Naive B cell (primary cell): ENCODE results near the gene TEX9. TPM values are rescaled to one million over a fixed set of nuclear protein-coding genes. Genes with fewer than 3 reads are reported as not detected.
A peak's percentile ranks its signal among the peaks of the same experiment; 100 is the strongest.
"Not testable (repeated sequence)": the region's sequence is repeated elsewhere in the genome, so short reads cannot be mapped to it uniquely, and the experiment has no call there.

Experiments used
- ATAC-seq, 2 donors: fragments of 150-1000 bp; cut with Tn5 transposase; 2 replicates each; pipeline ENCODE4 v1.10.0; 2021; ENCODE audit warnings: low read depth in 2 of 2, mild to moderate bottlenecking in 2 of 2, moderate library complexity in 2 of 2
- DNase-seq: peaks from one replicate; pipeline ENCODE4 v3.0.0; 2022
- H3K27ac Mint-ChIP-seq, 6 donors: one replicate each; pipeline ENCODE4 v1.8.0; 2020 to 2022; ENCODE audit warnings: mild to moderate bottlenecking in 6 of 6, mixed read lengths in 6 of 6, moderate library complexity in 5 of 6, inconsistent platforms in 2 of 6
- H3K27me3 Mint-ChIP-seq, 3 donors: one replicate each; pipeline ENCODE4 v1.8.0; 2021 to 2022; ENCODE audit warnings: mixed read lengths in 3 of 3, mild to moderate bottlenecking in 1 of 3
- H3K36me3 Mint-ChIP-seq, 2 donors: one replicate each; pipeline ENCODE4 v1.8.0; 2020 to 2022; ENCODE audit warnings: mixed read lengths in 2 of 2, inconsistent platforms in 1 of 2, mild to moderate bottlenecking in 1 of 2
- H3K4me1 Mint-ChIP-seq, 3 donors: one replicate each; pipeline ENCODE4 v1.8.0; 2020 to 2022; ENCODE audit warnings: mixed read lengths in 3 of 3, inconsistent platforms in 1 of 3, mild to moderate bottlenecking in 1 of 3, moderate library complexity in 1 of 3
- H3K4me3 Mint-ChIP-seq, 8 donors: one replicate each; pipeline ENCODE4 v1.8.0; 2020 to 2022; ENCODE audit warnings: mild to moderate bottlenecking in 8 of 8, mixed read lengths in 8 of 8, moderate library complexity in 8 of 8, inconsistent platforms in 2 of 8
- H3K9me3 Mint-ChIP-seq, 7 donors: one replicate each; pipeline ENCODE4 v1.8.0; 2020 to 2022; ENCODE audit warnings: mixed read lengths in 7 of 7, mild to moderate bottlenecking in 5 of 7, inconsistent platforms in 2 of 7, moderate library complexity in 1 of 7
- polyA plus RNA-seq, 6 donors: library from polyadenylated mRNA; unstranded; fragments of 300-500 nt; fragmentation: Illumina TruSeq; gene quantifications; one replicate each; pipeline ENCODE4 v1.2.3, GENCODE V29; 2021; ENCODE audit warnings: low read depth in 6 of 6

Gene TEX9
- polyA plus RNA-seq, 6 donors from 2014 or later: 0.48 to 1.5 (median 0.55) TPM; not detected in 1

DNA sequence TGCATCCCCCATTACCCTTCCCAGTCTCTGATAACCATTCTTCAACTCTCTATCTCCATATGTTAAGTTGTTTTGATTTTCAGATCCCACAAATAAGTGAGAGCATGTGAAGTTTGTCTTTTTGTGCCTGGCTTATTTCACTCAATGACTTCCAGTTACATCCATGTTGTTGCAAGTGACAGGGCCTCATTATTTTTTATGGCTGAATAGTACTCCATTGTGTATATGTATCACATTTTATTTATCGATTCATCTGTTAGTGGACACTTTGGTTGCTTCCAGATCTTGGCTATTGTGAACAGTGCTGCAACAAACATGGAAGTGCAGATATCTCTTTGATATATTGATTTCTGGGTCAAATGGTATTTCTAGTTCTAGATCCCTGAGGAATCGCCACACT lies 9.5 kb downstream of the TEX9 start:
- not testable (repeated sequence) for ATAC-seq, H3K4me3 Mint-ChIP-seq, H3K27me3 Mint-ChIP-seq, H3K4me1 Mint-ChIP-seq, H3K27ac Mint-ChIP-seq, DNase-seq
- H3K36me3 Mint-ChIP-seq: peaks cover 0 to 16% of the 10 kb centered on the region in 2 donors
- H3K9me3 Mint-ChIP-seq: peaks cover 7 to 32% (median 18%) of the 10 kb centered on the region in 7 donors

DNA sequence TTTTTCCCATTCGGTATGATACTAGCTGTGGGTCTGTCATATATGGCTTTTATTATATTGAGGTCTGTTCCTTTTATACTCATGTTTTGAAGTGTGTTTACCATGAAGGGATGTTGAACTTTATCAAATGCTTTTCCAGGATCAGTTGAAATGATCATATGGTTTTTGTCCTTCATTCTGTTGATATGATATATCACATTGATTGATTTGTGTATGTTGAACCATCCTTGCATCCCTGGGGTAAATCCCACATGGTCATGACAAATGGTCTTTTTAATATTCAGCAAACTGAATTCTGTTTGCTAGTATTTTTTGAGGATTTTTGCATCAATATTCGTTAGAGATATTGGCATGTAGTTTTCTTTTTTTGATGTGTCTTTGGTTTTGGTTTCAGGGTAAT lies 12.6 kb downstream of the TEX9 start:
- Mint-ChIP-seq H3K36me3 (peaks cover 13 to 33% of the 10 kb centered on the region in 2 donors), H3K9me3 (peaks cover 14 to 49% (median 29%) of the 10 kb centered on the region in 7 donors)
- H3K27me3 Mint-ChIP-seq, H3K27ac Mint-ChIP-seq, ATAC-seq, H3K4me1 Mint-ChIP-seq, H3K4me3 Mint-ChIP-seq, DNase-seq: not testable (repeated sequence)

DNA sequence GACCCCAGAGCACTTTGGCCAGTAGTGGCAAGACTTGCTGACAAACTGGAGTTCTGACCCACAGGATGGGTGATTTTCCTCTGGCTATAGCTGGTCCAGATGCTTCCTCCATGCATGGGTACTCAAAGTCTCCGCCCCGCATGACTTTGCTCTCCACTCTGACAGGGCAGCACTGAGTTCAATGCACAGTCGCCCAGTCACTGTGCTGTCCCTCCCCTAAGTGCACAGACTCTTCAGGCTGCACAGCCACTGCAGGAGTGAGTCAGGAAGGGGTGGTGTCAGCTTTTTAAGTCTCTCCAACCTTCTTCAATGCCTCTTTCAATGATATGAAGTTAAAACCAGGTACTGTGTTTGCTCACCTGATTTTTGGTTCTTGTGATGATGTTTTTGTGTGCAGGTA lies 17.8 kb downstream of the TEX9 start:
- peaks cover 14 to 37% (median 22%) of the 10 kb centered on the region in 7 donors for H3K9me3 Mint-ChIP-seq
- peaks cover 0 to 7% (median 0%) of the 10 kb centered on the region in 3 donors for H3K27me3 Mint-ChIP-seq
- H3K27ac Mint-ChIP-seq: no peak overlapping the region
- no peaks in the 10 kb centered on the region for H3K4me1 Mint-ChIP-seq
- DNase-seq (no peak), ATAC-seq (no peak)
- no peak overlapping the region for H3K4me3 Mint-ChIP-seq
- H3K36me3 Mint-ChIP-seq: peaks cover 13 to 30% of the 10 kb centered on the region in 2 donors

DNA sequence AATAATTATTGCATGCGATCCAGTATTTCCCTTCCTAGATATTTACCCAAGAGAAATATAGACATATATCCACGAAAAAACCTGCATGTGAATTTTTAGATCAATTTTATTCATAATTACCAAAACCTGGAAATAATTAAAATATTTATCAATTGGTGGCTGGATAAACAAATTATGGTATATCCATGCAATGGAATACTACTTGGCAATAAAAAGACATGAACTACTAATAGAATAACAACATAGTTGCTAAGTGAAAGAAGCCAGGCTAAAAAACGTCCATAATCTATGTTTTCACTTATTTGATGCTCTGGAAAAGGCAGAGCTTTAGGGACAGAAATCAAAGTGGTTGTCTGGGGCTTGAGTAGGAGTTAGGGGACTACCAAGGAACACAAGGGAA lies 20.7 kb downstream of the TEX9 start:
- peaks cover 1 to 10% (median 3%) of the 10 kb centered on the region in 7 donors for H3K9me3 Mint-ChIP-seq
- peaks cover 0 to under 1% (median 0%) of the 10 kb centered on the region in 3 donors for H3K27me3 Mint-ChIP-seq
- no peak overlapping the region for H3K4me3 Mint-ChIP-seq
- no peaks in the 10 kb centered on the region for H3K4me1 Mint-ChIP-seq
- DNase-seq (no peak), ATAC-seq (no peak)
- peaks cover 4% of the 10 kb centered on the region in 2 donors for H3K36me3 Mint-ChIP-seq
- no peak overlapping the region for H3K27ac Mint-ChIP-seq

DNA sequence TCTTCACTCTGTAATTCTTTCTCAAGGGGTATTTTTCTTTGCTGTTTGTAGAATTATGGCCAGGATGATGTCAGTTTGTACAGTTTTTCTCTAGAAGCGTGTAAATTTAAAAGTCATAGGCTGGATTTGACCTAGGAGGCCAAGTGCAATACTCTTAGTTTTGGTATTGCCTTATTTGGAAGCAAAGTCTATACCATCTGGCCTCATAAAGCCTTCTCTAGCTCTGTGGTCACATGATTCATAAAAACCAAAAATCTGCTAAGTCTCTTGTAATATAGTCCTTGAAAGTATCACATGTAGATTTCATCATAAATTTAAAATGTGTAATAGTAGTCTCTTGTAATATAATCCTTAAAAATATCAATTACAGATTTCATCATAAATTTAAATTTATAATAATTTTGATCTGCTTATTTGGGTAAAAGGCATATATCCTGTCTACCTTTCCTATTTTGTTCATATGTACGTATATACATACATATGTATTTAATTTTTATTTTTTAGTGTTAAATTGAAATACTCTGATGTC lies 25.6 kb downstream of the TEX9 start:
- no peaks in the 10 kb centered on the region for H3K4me1 Mint-ChIP-seq
- DNase-seq (no peak), ATAC-seq (no peak)
- H3K4me3 Mint-ChIP-seq: no peak overlapping the region
- peaks cover 0 to 3% (median 0%) of the 10 kb centered on the region in 7 donors for H3K9me3 Mint-ChIP-seq
- H3K27me3 Mint-ChIP-seq: no peaks in the 10 kb centered on the region
- H3K36me3 Mint-ChIP-seq: peaks cover 0 to 4% of the 10 kb centered on the region in 2 donors
- H3K27ac Mint-ChIP-seq: peak overlapping the region in 1 of 6 donors; percentile 4

DNA sequence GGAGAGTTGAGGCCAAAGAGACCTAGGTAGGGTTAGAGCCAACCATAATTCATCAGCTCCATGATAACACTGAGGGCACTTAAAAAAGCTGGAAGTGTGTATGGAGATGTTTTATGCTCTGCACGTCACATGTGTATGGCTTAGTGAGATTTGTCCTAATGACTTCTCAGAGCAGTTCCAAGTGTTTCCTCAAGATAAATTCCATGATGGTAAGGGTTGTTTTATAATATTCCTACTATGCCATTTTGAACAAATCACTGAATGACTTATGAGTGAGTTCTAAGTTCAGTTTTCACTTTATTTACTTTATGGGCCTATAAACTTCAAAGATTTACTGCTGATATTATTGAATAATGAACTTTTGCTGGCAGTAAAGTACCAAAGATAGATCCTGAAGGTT lies 28.1 kb downstream of the TEX9 start:
- Mint-ChIP-seq H3K27me3 (no peaks in the 10 kb centered on the region), H3K9me3 (peaks cover 0 to 7% (median 5%) of the 10 kb centered on the region in 7 donors), H3K4me1 (no peaks in the 10 kb centered on the region), H3K36me3 (peaks cover 4 to 11% of the 10 kb centered on the region in 2 donors), H3K27ac (no peak overlapping the region), H3K4me3 (no peak overlapping the region)
- DNase-seq: no peak
- ATAC-seq: no peak

DNA sequence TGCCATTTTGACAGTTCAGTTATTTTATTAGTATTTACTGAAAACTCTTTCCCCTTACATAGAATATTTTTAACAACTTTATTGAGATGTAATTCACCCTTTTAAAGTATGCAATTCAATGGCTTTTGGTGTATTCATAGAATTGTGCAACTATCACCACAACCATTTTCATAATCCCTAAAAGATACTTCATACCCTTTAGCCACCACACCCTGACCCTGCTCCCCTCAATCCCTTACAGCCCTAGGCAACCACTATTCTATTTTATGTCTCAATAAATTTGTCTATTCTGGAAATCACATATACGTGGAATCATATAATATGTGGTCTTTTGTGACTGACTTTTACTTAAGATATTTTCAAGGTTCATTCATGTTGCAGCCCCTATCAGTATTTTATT lies 29.7 kb downstream of the TEX9 start:
- Mint-ChIP-seq H3K36me3 (peaks cover 4 to 11% of the 10 kb centered on the region in 2 donors), H3K4me3 (no peak overlapping the region)

DNA sequence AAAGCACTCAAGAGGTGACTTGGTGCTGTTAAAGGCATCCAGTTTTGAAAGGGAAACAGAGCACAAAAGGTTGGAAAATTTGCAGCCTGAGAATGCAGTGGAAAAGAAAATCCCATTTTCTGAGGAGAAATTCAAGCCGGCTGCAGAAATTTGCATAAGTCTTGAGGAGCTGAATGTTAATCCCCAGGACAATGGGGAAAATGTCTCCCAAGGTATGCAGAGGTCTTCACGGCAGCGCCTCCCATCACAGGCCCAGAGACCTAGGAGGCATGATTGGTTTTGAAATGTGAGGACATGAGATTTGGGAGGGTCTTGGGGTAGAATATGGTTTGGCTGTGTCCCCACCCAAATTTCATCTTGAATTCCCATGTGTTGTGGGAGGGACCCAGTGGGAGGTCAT lies 32.1 kb downstream of the TEX9 start:
- H3K4me3 Mint-ChIP-seq, H3K4me1 Mint-ChIP-seq, ATAC-seq, H3K27ac Mint-ChIP-seq, DNase-seq, H3K27me3 Mint-ChIP-seq, H3K9me3 Mint-ChIP-seq: not testable (repeated sequence)
- peaks cover 4 to 11% of the 10 kb centered on the region in 2 donors for H3K36me3 Mint-ChIP-seq

More for the DNA sequence above, 29.7 kb downstream of the TEX9 start:
- no peaks in the 10 kb centered on the region for H3K4me1 Mint-ChIP-seq
- DNase-seq (no peak), ATAC-seq (no peak)
- no peaks in the 10 kb centered on the region for H3K27me3 Mint-ChIP-seq
- peaks cover 0 to 8% (median 5%) of the 10 kb centered on the region in 7 donors for H3K9me3 Mint-ChIP-seq
- H3K27ac Mint-ChIP-seq: no peak overlapping the region

DNA sequence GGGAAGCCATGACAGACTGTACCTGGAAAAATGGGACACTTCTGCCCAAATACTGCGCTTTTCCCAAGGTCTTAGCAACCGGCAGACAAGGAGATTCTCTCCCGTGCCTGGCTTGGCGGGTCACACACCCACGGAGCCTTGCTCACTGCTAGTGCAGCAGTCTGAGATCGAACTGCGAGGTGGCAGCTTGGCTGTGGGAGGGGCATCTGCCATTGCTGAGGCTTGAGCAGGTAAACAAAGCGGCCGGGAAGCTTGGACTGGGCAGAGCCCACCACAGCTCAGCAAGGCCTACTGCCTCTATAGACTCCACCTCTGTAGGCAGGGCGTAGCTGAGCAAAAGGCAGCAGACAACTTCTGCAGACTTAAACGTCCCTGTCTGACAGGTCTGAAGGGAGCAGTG lies 34.0 kb downstream of the TEX9 start:
- not testable (repeated sequence) for ATAC-seq, H3K27ac Mint-ChIP-seq, H3K4me3 Mint-ChIP-seq, H3K27me3 Mint-ChIP-seq, DNase-seq, H3K4me1 Mint-ChIP-seq
- peaks cover 4 to 11% of the 10 kb centered on the region in 2 donors for H3K36me3 Mint-ChIP-seq
- peaks cover 0 to 15% (median 5%) of the 10 kb centered on the region in 7 donors for H3K9me3 Mint-ChIP-seq

DNA sequence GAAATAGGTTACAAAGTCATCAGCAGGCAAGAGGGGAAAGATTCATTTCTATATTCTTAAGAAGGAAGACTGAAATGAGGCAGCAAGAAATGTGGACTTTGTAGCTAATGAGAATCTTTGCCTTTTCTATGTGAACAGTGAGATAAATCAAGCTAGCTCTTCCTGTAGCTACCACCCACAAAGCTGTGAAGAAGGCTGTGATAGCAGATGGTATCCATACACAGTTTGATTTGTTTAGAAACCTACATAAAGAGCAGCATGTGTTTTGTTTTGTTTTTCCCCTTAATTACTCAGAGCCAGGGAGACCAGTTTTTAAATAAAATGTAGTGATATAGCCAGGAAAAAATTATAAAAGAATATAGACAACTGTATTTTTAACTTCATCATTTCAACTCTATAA lies 45.5 kb downstream of the TEX9 start:
- ATAC-seq: no peak
- Mint-ChIP-seq H3K27me3 (no peaks in the 10 kb centered on the region), H3K27ac (peak overlapping the region in 1 of 6 donors; percentile 67), H3K36me3 (no peaks in the 10 kb centered on the region), H3K4me3 (no peak overlapping the region), H3K4me1 (no peaks in the 10 kb centered on the region), H3K9me3 (peaks cover 0 to 7% (median 0%) of the 10 kb centered on the region in 7 donors)
- no peak for DNase-seq

DNA sequence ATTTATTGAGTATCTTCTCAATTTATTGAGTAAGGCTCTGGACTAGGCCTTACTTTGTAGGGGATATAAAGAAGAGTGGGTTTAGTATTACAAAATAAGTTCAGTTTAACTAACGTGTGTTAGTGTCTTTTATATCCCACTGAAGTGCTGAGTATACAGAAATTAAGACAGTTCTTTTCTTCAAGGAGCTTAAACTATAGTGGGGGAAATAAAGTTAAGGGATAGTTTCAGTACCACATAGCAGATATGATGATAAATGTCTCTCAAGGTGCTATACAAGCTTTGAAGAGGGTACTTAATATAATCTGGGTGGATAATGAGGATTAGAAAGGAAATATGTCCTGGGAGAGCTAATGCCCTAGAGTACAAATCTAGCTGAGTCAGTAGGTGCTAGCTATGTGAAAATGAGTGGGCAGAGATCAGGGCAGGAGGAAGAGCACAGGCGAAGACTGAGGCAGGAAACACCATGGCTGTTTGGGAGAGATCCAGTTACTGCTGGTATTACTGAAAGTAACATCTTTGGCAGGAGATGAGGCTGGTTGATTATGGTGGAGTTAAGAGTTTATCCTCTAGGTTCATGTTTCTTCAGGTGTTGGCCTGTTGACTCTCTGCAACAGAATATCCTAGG lies 46.0 kb downstream of the TEX9 start:
- ATAC-seq: no peak
- DNase-seq: no peak
- H3K4me3 Mint-ChIP-seq: no peak overlapping the region
- H3K27ac Mint-ChIP-seq: no peak overlapping the region
- peaks cover 0 to 7% (median 0%) of the 10 kb centered on the region in 7 donors for H3K9me3 Mint-ChIP-seq
- no peaks in the 10 kb centered on the region for H3K4me1 Mint-ChIP-seq
- no peaks in the 10 kb centered on the region for H3K27me3 Mint-ChIP-seq
- H3K36me3 Mint-ChIP-seq: no peaks in the 10 kb centered on the region

DNA sequence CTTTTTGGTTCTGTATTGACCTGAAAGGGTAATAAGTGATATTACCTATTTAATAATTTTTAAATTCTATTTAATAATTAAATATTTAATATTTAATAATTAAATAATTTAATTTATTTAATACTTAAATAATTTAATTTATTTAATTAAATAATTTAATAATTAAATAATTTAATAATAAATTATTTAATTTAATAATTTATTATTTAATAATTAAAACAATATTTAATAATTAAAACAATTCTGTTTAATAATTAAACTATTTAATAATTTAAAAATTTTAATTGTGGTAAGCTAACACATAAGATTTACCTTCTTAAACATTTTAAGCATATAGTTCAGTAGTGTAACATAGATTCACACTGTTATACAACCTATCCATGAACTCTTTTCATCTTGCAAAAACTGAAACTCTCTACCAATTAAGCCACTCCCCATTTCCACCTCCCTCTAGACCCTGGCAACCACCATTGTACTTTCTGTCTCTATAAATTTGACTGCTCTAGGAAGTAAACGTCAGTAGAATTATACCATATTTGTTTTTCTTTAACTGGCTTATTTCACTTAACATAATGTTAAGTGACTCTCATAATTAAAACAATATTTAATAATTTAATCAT lies 48.0 kb downstream of the TEX9 start:
- DNase-seq, H3K4me1 Mint-ChIP-seq, H3K27ac Mint-ChIP-seq, H3K4me3 Mint-ChIP-seq, H3K9me3 Mint-ChIP-seq, ATAC-seq, H3K36me3 Mint-ChIP-seq, H3K27me3 Mint-ChIP-seq: not testable (repeated sequence)

DNA sequence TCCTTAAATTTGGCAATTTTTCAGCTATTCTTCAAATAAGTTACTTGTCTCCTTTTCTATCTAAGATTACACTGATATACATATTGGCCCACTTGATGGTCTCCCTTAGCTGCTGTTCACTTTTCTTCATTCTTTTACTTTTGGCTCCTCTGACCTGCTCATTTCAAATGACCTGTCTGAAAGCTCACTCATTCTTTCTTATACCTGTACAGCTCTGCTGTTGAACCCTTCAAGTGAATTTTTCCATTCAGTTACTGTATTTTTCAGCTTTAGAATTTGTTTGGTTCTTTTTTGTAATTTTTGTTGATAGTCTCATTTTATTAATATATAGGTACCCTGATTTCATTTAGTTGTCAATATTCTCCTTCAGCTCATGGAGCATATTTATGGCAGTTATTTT lies 60.0 kb downstream of the TEX9 start:
- H3K4me1 Mint-ChIP-seq: no peaks in the 10 kb centered on the region
- peaks cover 3 to 24% (median 9%) of the 10 kb centered on the region in 7 donors for H3K9me3 Mint-ChIP-seq
- no peak overlapping the region for H3K27ac Mint-ChIP-seq
- H3K4me3 Mint-ChIP-seq: no peak overlapping the region
- no peak for ATAC-seq
- peaks cover 5 to 16% of the 10 kb centered on the region in 2 donors for H3K36me3 Mint-ChIP-seq
- DNase-seq: no peak
- H3K27me3 Mint-ChIP-seq: no peaks in the 10 kb centered on the region

DNA sequence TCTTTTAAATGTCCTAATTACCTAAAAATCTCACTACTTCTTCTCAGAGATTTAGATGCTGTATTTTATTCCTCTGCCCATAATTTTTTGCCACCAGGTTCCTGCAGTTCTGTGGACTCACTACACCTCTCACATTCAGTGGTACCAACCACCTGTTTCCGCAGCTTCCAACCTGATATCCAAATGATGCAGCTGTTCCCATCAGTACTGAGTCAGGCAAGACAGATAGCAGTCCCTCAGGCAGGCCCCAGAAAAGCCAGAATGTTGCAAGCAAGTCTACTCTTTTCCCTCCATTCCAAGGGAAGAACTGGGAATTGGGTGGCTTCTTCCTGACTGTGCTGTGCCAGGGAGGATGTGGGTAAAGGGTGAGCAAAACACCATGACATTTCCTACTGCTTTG lies 60.8 kb downstream of the TEX9 start:
- peaks cover 5 to 16% of the 10 kb centered on the region in 2 donors for H3K36me3 Mint-ChIP-seq
- no peak overlapping the region for H3K4me3 Mint-ChIP-seq
- H3K27me3 Mint-ChIP-seq: no peaks in the 10 kb centered on the region
- no peak for ATAC-seq
- H3K9me3 Mint-ChIP-seq: peaks cover 3 to 24% (median 9%) of the 10 kb centered on the region in 7 donors
- H3K27ac Mint-ChIP-seq: no peak overlapping the region
- no peaks in the 10 kb centered on the region for H3K4me1 Mint-ChIP-seq
- DNase-seq: no peak
